Liver (tissue), 9 donors: ENCODE data around the gene NOTO. TPM values are rescaled to one million over a fixed set of nuclear protein-coding genes. Genes with fewer than 3 reads are reported as not detected.

ENCODE experiments used
- DNase-seq: peaks from one replicate; pipeline ENCODE4 v3.0.0-alpha.2; 2017; ENCODE audit warnings: low spot score
- H3K27ac ChIP-seq, 2 donors: one replicate each; pipeline ENCODE4 v1.7.0; 2013; ENCODE audit warnings: inconsistent platforms in 2 of 2, low read length in 2 of 2, control low read depth in 1 of 2, low read depth in 1 of 2, mild to moderate bottlenecking in 1 of 2
- H3K27me3 ChIP-seq, 4 donors: one replicate each; pipeline versions ENCODE4 v1.6.1 to v1.7.0; 2013; ENCODE audit warnings: low read length in 3 of 4, inconsistent platforms in 1 of 4, mild to moderate bottlenecking in 1 of 4, moderate library complexity in 1 of 4; ENCODE audit not compliant: control insufficient read depth in 4 of 4, insufficient read depth in 4 of 4
- H3K36me3 ChIP-seq, 4 donors: one replicate each; pipeline versions ENCODE4 v1.6.1 to v1.7.0; 2013; ENCODE audit warnings: low read length in 3 of 4, mild to moderate bottlenecking in 3 of 4, low read depth in 1 of 4, moderate library complexity in 1 of 4; ENCODE audit not compliant: control insufficient read depth in 4 of 4, insufficient read depth in 3 of 4
- H3K4me1 ChIP-seq, 4 donors: one replicate each; pipeline versions ENCODE4 v1.6.1 to v1.7.0; 2013; ENCODE audit warnings: low read length in 3 of 4, mild to moderate bottlenecking in 3 of 4, moderate library complexity in 1 of 4; ENCODE audit not compliant: control insufficient read depth in 4 of 4, insufficient read depth in 4 of 4
- H3K4me3 ChIP-seq, 3 donors: one replicate each; pipeline versions ENCODE4 v1.6.1 to v1.7.0; 2013; ENCODE audit warnings: low read length in 3 of 3, control low read depth in 1 of 3, low read depth in 1 of 3, mild to moderate bottlenecking in 1 of 3
- H3K9ac ChIP-seq, 2 donors: one replicate each; pipeline ENCODE4 v1.7.0; 2013; ENCODE audit warnings: low read length in 2 of 2, mild to moderate bottlenecking in 2 of 2, moderate library complexity in 2 of 2, control low read depth in 1 of 2, low read depth in 1 of 2
- H3K9me3 ChIP-seq, 4 donors: one replicate each; pipeline versions ENCODE4 v1.6.1 to v1.7.0; 2013; ENCODE audit warnings: low read length in 3 of 4; ENCODE audit not compliant: control insufficient read depth in 4 of 4
- ATF3 ChIP-seq: IDR thresholded peaks from 2 replicates; pipeline ENCODE4 v1.6.1; 2016; ENCODE audit warnings: antibody characterized with exemption
- EGR1 ChIP-seq, 2 donors: IDR thresholded peaks; 2 replicates each; pipeline ENCODE4 v1.6.1; 2016 to 2018; ENCODE audit warnings: antibody characterized with exemption in 2 of 2, low read depth in 2 of 2
- FOXA1 ChIP-seq: IDR thresholded peaks from 2 replicates; pipeline ENCODE4 v1.6.1; 2016; ENCODE audit warnings: antibody characterized with exemption
- FOXA2 ChIP-seq: IDR thresholded peaks from 2 replicates; pipeline ENCODE4 v1.6.1; 2016; ENCODE audit warnings: antibody characterized with exemption
- GABPA ChIP-seq, 2 donors: IDR thresholded peaks in 1 of 2; conservative IDR thresholded peaks in 1 of 2; 2 replicates each; pipeline ENCODE4 v1.6.1; 2016; ENCODE audit warnings: antibody characterized with exemption in 2 of 2, mild to moderate bottlenecking in 1 of 2, moderate library complexity in 1 of 2
- HNF4A ChIP-seq, 2 donors: conservative IDR thresholded peaks; 2 replicates each; pipeline ENCODE4 v1.6.1; 2016; ENCODE audit warnings: antibody characterized with exemption in 2 of 2, mild to moderate bottlenecking in 2 of 2
- HNF4G ChIP-seq: IDR thresholded peaks from 2 replicates; pipeline ENCODE4 v1.6.1; 2016; ENCODE audit warnings: antibody characterized with exemption
- JUND ChIP-seq, 2 donors: IDR thresholded peaks; 2 replicates each; pipeline ENCODE4 v1.6.1; 2016; ENCODE audit warnings: antibody characterized with exemption in 2 of 2
- NR2F2 ChIP-seq: IDR thresholded peaks from 2 replicates; pipeline ENCODE4 v1.6.1; 2016; ENCODE audit warnings: antibody characterized with exemption
- RAD21 ChIP-seq, 2 donors: IDR thresholded peaks; 2 replicates each; pipeline ENCODE4 v1.6.1; 2016; ENCODE audit warnings: antibody characterized with exemption in 2 of 2, mild to moderate bottlenecking in 2 of 2
- REST ChIP-seq: IDR thresholded peaks from 2 replicates; pipeline ENCODE4 v1.6.1; 2016; ENCODE audit warnings: antibody characterized with exemption, mild to moderate bottlenecking
- RXRA ChIP-seq, 2 donors: IDR thresholded peaks; 2 replicates each; pipeline ENCODE4 v1.6.1; 2017 to 2018; ENCODE audit warnings: antibody characterized with exemption in 2 of 2, mild to moderate bottlenecking in 1 of 2
- SP1 ChIP-seq: IDR thresholded peaks from 2 replicates; pipeline ENCODE4 v1.6.1; 2018; ENCODE audit warnings: antibody characterized with exemption, mild to moderate bottlenecking
- TAF1 ChIP-seq: conservative IDR thresholded peaks from 2 replicates; pipeline ENCODE4 v1.6.1; 2016; ENCODE audit warnings: antibody characterized with exemption, mild to moderate bottlenecking
- YY1 ChIP-seq: IDR thresholded peaks from 2 replicates; pipeline ENCODE4 v1.6.1; 2016; ENCODE audit warnings: antibody characterized with exemption, mild to moderate bottlenecking
- ZBTB33 ChIP-seq: IDR thresholded peaks from 2 replicates; pipeline ENCODE4 v1.6.1; 2016; ENCODE audit warnings: antibody characterized with exemption
- WGBS: extraction: QIAGEN DNeasy Blood & Tissue Kit; methylation state at CpG from one replicate; pipeline ENCODE4 v1.1.7; 2013; 5-methylcytosine and 5-hydroxymethylcytosine counted together
- polyA plus RNA-seq, 2 donors: library from polyadenylated mRNA; stranded (reverse) in 1 of 2; unstranded in 1 of 2; fragments of 200-250 nt in 1 of 2; fragments of >200 nt in 1 of 2; fragmentation: Nextera tagmentation in 1 of 2; extraction: Ambion mirVana in 1 of 2; gene quantifications; one replicate each; pipeline versions ENCODE4 v1.2.1 to v1.2.3, GENCODE V29; 2013 to 2015
- total RNA-seq, 2 donors: library from RNA; depleted of rRNA; stranded (reverse); fragments of >200 nt; gene quantifications; one replicate each; pipeline ENCODE4 v1.2.3, GENCODE V29; 2014
- TF ChIP-seq, protein P1 (sequence below): IDR thresholded peaks from 2 replicates; pipeline ENCODE4 v1.6.1; 2016; ENCODE audit warnings: antibody characterized with exemption
- TF ChIP-seq, protein P2 (sequence below): fragments of 150-350 bp; IDR thresholded peaks from 2 replicates; pipeline ENCODE4 v1.5.1; 2017; ENCODE audit warnings: improper control_type of control experiment, low read depth, low read length; ENCODE audit not compliant: missing input control
- donor health status: healthy.
- donor health status: healthy.
- donor health status: healthy.
- donor health status: healthy.
- donor health status: healthy.

Gene NOTO
- total and polyA plus RNA-seq, 4 donors, result not detected

DNA sequence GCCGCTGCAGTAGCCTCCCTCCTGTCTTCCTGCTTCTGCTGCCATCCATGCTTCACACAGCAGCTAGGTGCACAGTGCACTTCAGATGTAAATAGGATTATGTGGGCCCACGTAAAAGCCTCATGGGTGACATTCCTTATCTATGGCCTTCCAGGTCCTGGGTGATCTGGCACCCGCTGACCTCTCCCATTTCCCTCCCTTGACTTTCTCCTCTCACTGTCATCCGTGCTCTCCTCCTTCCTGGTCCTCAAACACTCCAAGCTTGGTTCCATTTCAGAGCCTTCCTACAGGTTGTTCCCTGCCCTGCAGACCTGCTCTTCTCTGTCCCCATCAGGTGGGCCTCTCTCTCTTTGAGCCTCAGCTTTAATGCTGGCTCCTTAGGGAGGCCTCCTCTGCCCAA is 7.6 kb downstream of the NOTO start:
- no peak overlapping the region for H3K27ac ChIP-seq
- no peaks in the 10 kb centered on the region for H3K36me3 ChIP-seq
- TF ChIP-seq, protein P1, sequence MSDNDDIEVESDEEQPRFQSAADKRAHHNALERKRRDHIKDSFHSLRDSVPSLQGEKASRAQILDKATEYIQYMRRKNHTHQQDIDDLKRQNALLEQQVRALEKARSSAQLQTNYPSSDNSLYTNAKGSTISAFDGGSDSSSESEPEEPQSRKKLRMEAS, result no peak
- no peak for TF ChIP-seq RAD21 (IDR thresholded peaks at IDR 0.05)
- TF ChIP-seq FOXA2, result no peak
- no peak for TF ChIP-seq REST
- no peak for TF ChIP-seq RXRA (IDR thresholded peaks at IDR 0.05)
- no peak for TF ChIP-seq EGR1 (IDR thresholded peaks at IDR 0.05; ENCODE audit: low read depth in 2 of 2)
- TF ChIP-seq TAF1, result no peak
- no peak for TF ChIP-seq HNF4A (conservative IDR thresholded peaks at IDR 0.05)
- no peak for TF ChIP-seq ATF3
- no peak for TF ChIP-seq ZBTB33
- TF ChIP-seq, protein P2, sequence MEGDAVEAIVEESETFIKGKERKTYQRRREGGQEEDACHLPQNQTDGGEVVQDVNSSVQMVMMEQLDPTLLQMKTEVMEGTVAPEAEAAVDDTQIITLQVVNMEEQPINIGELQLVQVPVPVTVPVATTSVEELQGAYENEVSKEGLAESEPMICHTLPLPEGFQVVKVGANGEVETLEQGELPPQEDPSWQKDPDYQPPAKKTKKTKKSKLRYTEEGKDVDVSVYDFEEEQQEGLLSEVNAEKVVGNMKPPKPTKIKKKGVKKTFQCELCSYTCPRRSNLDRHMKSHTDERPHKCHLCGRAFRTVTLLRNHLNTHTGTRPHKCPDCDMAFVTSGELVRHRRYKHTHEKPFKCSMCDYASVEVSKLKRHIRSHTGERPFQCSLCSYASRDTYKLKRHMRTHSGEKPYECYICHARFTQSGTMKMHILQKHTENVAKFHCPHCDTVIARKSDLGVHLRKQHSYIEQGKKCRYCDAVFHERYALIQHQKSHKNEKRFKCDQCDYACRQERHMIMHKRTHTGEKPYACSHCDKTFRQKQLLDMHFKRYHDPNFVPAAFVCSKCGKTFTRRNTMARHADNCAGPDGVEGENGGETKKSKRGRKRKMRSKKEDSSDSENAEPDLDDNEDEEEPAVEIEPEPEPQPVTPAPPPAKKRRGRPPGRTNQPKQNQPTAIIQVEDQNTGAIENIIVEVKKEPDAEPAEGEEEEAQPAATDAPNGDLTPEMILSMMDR, result no peak
- no peak for TF ChIP-seq HNF4G
- TF ChIP-seq YY1, result no peak
- no peak for TF ChIP-seq JUND (IDR thresholded peaks at IDR 0.05)
- no peak for TF ChIP-seq NR2F2
- TF ChIP-seq SP1, result no peak
- no peak for TF ChIP-seq GABPA (IDR thresholded peaks at IDR 0.05 in 1 of 2, conservative IDR thresholded peaks at IDR 0.05 in 1 of 2)
- no peak for TF ChIP-seq FOXA1
- 80% methylated on average over 4 of the region's 4 CpGs for WGBS
- DNase-seq, result no peak
- H3K9ac ChIP-seq, result no peak overlapping the region
- no peak overlapping the region for H3K4me3 ChIP-seq
- H3K4me1 ChIP-seq, result peaks cover 4 to 17% (median 7%) of the 10 kb centered on the region in 4 donors
- no peaks in the 10 kb centered on the region for H3K9me3 ChIP-seq
- peaks cover 0 to 1% (median 0%) of the 10 kb centered on the region in 4 donors for H3K27me3 ChIP-seq
